ENCODE data around the gene OR9A2.

- TF ChIP-seq CTCF (IDR thresholded peaks at IDR 0.05) (no peak), POLR2A (IDR thresholded peaks at IDR 0.05) (no peak)
Observed at GRCh38 chr7:143046426-143046851, 19.5 kb upstream of the OR9A2 start.

All from esophagus squamous epithelium (tissue), 4 donors.